SK-N-MC (cell line): ENCODE data around the gene S100PBP.

Source experiments
- DNase-seq: peaks from one replicate; pipeline ENCODE4 v3.0.0-alpha.2; 2011; ENCODE audit warnings: low read depth, low spot score
- H3K27ac ChIP-seq: fragments of 200-600 bp; sonication (generic); 2 replicates; pipeline ENCODE4 v1.5.1; 2016; ENCODE audit warnings: mixed run types
- H3K36me3 ChIP-seq: fragments of 200-600 bp; sonication (generic); 2 replicates; pipeline ENCODE4 v1.6.1; 2017; ENCODE audit warnings: antibody characterized with exemption, low read length, mixed read lengths; ENCODE audit not compliant: insufficient read depth
- H3K4me3 ChIP-seq: fragments of 200-600 bp; sonication (generic); 2 replicates; pipeline ENCODE4 v1.5.1; 2016
- H3K9ac ChIP-seq: fragments of 200-600 bp; sonication (generic); 2 replicates; pipeline ENCODE4 v1.8.0; 2017; ENCODE audit warnings: mixed run types, mixed read lengths; ENCODE audit not compliant: insufficient read length
- H3K9me3 ChIP-seq: fragments of 200-600 bp; sonication (generic); 2 replicates; pipeline ENCODE4 v1.6.1; 2017; ENCODE audit warnings: low read depth, mild to moderate bottlenecking, antibody characterized with exemption, low read length, moderate library complexity, mixed read lengths
- EZH2 ChIP-seq: fragments of 200-600 bp; sonication (generic); IDR thresholded peaks from one replicate; pipeline ENCODE4 v1.6.1; 2017; ENCODE audit warnings: antibody characterized with exemption
- FOXP2 ChIP-seq: optimal IDR thresholded peaks from 2 replicates; pipeline ENCODE3; 2011; ENCODE audit warnings: mild to moderate bottlenecking, moderate library complexity; ENCODE audit not compliant: insufficient read depth; ENCODE audit errors: extremely low read length, control extremely low read depth
- POLR2AphosphoS5 ChIP-seq: IDR thresholded peaks from 2 replicates; pipeline ENCODE4 v1.6.1; 2012; ENCODE audit warnings: mild to moderate bottlenecking, low read depth, low read length, borderline replicate concordance

The S100PBP gene

DNA sequence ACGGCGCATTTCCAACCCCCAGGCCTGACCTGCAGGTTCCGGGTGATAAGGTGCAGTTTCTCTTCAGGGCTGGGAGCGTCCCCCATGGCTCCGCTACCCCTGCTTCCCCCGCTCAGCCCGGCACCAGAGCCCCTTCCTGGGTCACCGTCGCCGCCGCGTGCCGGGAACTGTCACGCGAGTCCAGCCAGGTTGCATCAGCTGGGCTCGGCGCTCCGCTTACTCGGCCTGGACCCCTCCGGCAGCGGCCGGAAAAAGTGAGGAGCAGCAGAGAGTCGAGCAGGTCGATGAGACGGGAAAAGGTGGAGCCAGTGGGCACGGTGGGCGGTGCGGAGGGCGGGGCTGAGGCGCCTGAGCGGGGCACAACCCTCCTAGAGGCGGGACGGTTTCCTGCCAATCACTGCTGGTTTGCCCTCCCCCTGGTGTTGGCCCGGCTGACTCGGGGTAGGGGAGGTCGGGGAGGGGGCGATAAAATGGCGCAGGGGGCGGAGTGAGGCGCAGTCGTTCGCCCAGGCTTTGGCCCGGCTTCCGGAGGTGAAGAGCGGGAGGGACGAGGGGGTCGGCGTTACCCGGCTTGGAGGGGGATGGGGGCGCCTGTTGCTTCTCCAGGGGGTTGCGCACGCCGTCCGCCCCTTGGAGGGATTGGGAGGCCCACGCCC, at the start of gene S100PBP, which contains the start of gene YARS1:
S100PBP (plus strand) TSS at position 495 of the 656 bp plus-strand sequence. CDS start 8,447 bp downstream, outside the sequence.
YARS1 (minus strand) TSS at position 200 of the 656 bp plus-strand sequence; CDS start at position 86, 114 bp downstream.
- peak within 1 kb of the TSS; percentile 92 for H3K27ac ChIP-seq
- H3K9ac ChIP-seq, result peak within 1 kb of the TSS; percentile 99
- TF ChIP-seq EZH2 (no peak), FOXP2 (no peak), POLR2AphosphoS5 (peak; percentile 82)
- peaks cover 34% of the 10 kb centered on the region for H3K36me3 ChIP-seq
- peak; percentile 89 for DNase-seq
- peak within 1 kb of the TSS; percentile 81 for H3K4me3 ChIP-seq
- H3K9me3 ChIP-seq, result no peaks in the 10 kb centered on the region

DNA sequence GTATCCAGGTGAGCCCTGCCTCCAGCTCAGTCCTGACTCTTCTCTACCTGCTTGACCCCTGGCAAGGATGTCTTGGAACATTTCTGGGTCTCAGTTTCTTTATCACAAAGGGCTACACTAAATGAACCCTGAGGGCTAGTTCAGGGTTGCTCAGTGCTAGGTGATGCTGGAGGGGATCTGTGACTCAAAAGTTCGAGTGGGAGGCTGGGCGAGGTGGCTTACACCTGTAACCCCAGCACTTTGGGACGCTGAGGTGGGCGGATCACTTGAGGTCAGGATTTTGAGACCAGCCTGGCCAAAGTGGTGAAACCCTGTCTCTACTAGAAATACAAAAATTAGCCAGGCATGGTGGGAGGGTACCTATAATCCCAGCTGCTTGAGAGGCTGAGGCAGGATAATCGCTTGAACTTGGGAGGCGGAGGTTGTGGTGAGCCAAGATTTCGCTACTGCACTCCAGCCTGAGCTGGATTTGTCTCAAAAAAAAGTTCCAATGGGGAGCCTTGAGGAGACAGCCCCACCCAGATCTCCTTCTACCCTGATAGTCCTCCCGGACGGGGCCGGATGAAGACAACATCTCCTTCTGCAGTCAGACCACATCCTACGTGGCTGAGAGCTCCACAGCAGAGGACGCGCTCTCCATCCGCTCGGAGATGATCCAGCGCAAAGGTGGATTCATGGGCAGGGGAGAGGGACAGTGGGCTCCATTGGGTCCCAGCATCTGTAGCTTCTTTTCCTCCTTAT, 49.2 kb upstream of the S100PBP start:
- H3K9ac ChIP-seq, result no peak overlapping the region
- no peaks in the 10 kb centered on the region for H3K36me3 ChIP-seq
- TF ChIP-seq EZH2, result no peak
- no peak for TF ChIP-seq POLR2AphosphoS5
- no peak for TF ChIP-seq FOXP2
- H3K9me3 ChIP-seq, result no peaks in the 10 kb centered on the region
- no peak overlapping the region for H3K4me3 ChIP-seq
- DNase-seq, result no peak
- H3K27ac ChIP-seq, result no peak overlapping the region

DNA sequence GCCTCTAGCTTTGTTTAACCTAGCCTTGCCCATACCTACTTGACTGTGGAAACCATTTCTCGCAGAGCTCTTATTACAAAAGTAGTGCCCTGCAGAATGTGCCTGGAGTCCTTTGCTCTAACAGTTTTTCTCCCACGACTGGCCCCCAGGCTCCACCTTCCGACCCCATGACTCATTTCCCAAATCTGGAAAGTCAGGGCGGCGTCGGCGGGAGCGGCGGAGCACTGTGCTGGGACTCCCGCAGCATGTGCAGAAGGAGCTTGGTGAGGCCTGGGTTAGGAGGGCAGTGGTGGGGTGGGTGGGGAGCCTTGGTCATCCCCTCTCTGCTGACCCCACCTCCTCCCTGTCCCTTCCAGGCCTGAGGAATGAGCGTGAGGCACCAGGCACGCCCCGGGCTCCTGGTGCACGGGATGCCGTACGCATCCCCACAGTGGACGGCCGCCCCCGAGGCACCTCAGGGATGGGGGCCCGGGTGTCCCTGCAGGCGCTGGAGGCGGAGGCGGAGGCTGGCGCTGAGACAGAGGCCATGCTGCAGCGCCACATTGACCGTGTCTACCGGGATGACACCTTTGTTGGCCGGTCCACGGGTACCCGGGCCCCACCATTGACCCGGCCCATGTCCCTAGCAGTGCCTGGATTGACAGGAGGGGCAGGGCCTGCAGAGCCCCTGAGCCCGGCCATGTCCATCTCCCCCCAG, 47.8 kb upstream of the S100PBP start:
- peaks cover 10% of the 10 kb centered on the region; the same call in 1 of the 2 replicates for H3K36me3 ChIP-seq
- no peak overlapping the region for H3K4me3 ChIP-seq
- no peaks in the 10 kb centered on the region for H3K9me3 ChIP-seq
- no peak for DNase-seq
- TF ChIP-seq EZH2 (no peak), FOXP2 (no peak), POLR2AphosphoS5 (no peak)
- no peak overlapping the region for H3K9ac ChIP-seq
- no peak overlapping the region for H3K27ac ChIP-seq

DNA sequence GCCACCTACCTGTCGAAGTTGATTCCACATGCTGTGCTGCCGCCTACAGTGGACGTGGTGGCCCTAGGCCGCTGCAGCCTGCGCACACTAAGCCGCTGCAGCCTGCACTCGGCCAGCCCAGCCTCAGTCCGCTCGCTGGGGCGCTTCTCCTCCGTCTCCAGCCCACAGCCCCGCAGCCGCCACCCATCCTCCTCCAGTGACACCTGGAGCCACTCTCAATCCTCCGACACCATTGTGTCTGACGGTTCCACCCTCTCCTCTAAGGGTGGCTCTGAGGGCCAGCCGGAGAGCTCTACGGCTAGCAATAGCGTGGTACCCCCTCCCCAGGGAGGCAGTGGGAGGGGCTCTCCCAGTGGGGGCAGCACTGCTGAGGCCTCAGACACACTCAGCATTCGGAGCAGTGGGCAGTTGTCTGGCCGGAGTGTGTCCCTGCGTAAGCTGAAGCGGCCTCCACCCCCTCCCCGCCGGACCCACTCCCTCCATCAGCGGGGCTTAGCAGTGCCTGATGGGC, 47.2 kb upstream of the S100PBP start:
- no peak for DNase-seq
- H3K27ac ChIP-seq, result no peak overlapping the region
- H3K36me3 ChIP-seq, result peaks cover 16% of the 10 kb centered on the region
- H3K4me3 ChIP-seq, result no peak overlapping the region
- H3K9ac ChIP-seq, result no peak overlapping the region
- no peaks in the 10 kb centered on the region for H3K9me3 ChIP-seq
- no peak for TF ChIP-seq EZH2
- no peak for TF ChIP-seq FOXP2
- TF ChIP-seq POLR2AphosphoS5, result no peak

DNA sequence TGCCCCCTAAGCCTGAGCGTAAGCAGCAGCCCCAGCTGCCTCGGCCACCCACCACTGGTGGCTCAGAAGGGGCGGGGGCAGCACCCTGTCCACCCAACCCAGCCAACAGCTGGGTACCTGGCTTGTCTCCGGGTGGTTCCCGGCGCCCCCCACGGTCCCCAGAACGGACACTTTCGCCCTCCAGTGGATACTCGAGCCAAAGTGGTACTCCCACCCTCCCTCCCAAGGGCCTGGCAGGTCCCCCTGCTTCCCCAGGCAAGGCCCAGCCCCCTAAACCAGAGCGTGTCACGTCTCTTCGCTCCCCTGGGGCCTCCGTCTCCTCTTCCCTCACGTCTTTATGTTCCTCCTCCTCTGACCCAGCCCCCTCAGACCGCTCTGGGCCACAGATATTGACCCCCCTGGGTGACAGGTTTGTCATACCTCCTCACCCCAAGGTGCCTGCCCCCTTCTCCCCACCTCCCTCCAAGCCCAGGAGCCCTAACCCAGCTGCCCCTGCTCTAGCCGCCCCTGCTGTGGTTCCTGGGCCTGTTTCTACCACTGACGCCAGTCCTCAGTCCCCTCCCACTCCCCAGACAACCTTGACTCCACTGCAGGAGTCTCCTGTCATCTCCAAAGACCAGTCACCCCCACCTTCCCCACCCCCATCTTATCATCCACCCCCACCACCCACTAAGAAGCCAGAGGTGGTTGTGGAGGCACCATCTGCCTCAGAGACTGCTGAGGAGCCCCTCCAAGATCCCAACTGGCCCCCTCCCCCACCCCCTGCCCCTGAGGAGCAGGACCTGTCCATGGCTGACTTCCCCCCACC, 46.5 kb upstream of the S100PBP start:
- Histone ChIP-seq H3K4me3 (no peak overlapping the region), H3K27ac (no peak overlapping the region), H3K36me3 (peaks cover 23% of the 10 kb centered on the region), H3K9me3 (no peaks in the 10 kb centered on the region), H3K9ac (no peak overlapping the region)
- no peak for TF ChIP-seq EZH2
- DNase-seq, result no peak

DNA sequence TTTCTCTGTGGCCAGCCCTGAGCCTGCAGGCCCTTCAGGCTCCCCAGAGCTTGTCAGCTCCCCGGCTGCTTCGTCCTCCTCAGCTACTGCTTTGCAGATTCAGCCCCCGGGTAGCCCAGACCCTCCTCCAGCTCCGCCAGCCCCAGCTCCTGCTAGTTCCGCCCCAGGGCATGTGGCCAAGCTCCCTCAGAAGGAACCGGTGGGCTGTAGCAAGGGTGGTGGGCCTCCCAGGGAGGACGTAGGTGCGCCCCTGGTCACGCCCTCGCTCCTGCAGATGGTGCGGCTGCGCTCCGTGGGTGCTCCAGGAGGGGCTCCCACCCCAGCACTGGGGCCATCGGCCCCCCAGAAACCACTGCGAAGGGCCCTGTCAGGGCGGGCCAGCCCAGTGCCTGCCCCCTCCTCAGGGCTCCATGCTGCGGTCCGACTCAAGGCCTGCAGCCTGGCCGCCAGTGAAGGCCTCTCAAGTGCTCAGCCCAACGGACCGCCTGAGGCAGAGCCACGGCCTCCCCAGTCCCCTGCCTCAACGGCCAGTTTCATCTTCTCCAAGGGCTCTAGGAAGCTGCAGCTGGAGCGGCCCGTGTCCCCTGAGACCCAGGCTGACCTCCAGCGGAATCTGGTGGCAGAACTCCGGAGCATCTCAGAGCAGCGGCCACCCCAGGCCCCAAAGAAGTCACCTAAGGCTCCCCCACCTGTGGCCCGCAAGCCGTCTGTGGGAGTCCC, 45.7 kb upstream of the S100PBP start:
- no peak overlapping the region for H3K4me3 ChIP-seq
- no peak overlapping the region for H3K9ac ChIP-seq
- no peaks in the 10 kb centered on the region for H3K9me3 ChIP-seq
- DNase-seq, result no peak
- H3K36me3 ChIP-seq, result peaks cover 29% of the 10 kb centered on the region
- no peak overlapping the region for H3K27ac ChIP-seq
- TF ChIP-seq POLR2AphosphoS5 (no peak), EZH2 (no peak)

DNA sequence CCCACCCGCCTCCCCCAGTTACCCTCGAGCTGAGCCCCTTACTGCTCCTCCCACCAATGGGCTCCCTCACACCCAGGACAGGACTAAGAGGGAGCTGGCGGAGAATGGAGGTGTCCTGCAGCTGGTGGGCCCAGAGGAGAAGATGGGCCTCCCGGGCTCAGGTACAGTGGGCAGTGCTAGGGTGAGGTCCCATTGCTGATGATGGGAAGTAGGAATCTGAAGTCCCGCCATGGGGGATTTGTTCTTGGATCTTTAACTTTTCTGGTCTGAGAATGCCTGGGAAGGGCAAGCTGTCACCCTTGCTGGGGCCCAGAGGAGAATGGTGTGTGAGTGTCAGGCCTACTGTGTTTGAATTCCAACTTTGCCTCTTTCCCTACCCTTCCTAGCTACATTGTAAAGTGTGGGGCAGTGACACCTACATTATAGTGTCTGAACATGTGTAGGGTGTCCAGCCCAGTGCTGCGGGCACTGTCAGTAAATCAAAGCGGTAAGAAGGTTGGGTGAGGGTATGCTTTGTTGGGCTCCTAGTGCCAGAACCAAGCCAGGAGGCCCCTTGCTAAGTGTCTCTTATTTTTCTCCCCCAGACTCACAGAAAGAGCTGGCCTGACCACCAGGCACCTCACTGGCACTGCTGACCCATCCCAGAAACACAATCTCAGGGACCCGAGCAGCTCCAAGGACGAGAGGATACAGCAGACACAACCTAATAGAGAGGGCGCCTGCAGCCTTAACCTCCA, 45.0 kb upstream of the S100PBP start:
- Histone ChIP-seq H3K36me3 (peaks cover 36% of the 10 kb centered on the region), H3K4me3 (no peak overlapping the region)

More for the DNA sequence above, 45.0 kb upstream of the S100PBP start:
- Histone ChIP-seq H3K9ac (no peak overlapping the region), H3K9me3 (no peaks in the 10 kb centered on the region), H3K27ac (no peak overlapping the region)
- TF ChIP-seq POLR2AphosphoS5, result no peak
- no peak for TF ChIP-seq EZH2
- TF ChIP-seq FOXP2, result no peak
- DNase-seq, result no peak
